ENCODE data around the gene BBOX1.

- no peak for TF ChIP-seq CTCF (IDR thresholded peaks at IDR 0.05; ENCODE audit: low read depth, low read length, missing input control)
- no peak for TF ChIP-seq RXRA (IDR thresholded peaks at IDR 0.05)
- no peak for TF ChIP-seq TAF1 (conservative IDR thresholded peaks at IDR 0.05)
- TF ChIP-seq GABPA (IDR thresholded peaks at IDR 0.05 in 1 of 2, conservative IDR thresholded peaks at IDR 0.05 in 1 of 2): no peak
- TF ChIP-seq ZBTB33 (IDR thresholded peaks at IDR 0.05): no peak
- no peak for TF ChIP-seq SP1 (IDR thresholded peaks at IDR 0.05)
- no peak for TF ChIP-seq REST (IDR thresholded peaks at IDR 0.05)
- no peak for TF ChIP-seq JUND (IDR thresholded peaks at IDR 0.05)
- no peak for TF ChIP-seq RAD21 (IDR thresholded peaks at IDR 0.05)
- TF ChIP-seq ATF3 (IDR thresholded peaks at IDR 0.05): no peak
- TF ChIP-seq HNF4A (conservative IDR thresholded peaks at IDR 0.05): no peak
- TF ChIP-seq MAX (IDR thresholded peaks at IDR 0.05): no peak
These were observed 20.8 kb downstream of the BBOX1 start for GRCh38 chr11:27061461-27061821.

Measured in liver (tissue), 3 donors.